H1 (cell line): Measurements from ENCODE around the gene S100A16. TPM values are rescaled to one million over a fixed set of nuclear protein-coding genes. Genes with fewer than 3 reads are reported as not detected.

ENCODE experiments used
- CTCF ChIA-PET: fragments of 300-600 bp; sonication (Branson Sonifier 250); formaldehyde crosslinking; loops from one replicate; lab custom pipeline; 2021; ENCODE audit not compliant: partially characterized antibody; lab: Charles Lee
- POLR2A ChIA-PET: fragments of 300-600 bp; sonication (Branson Sonifier 250); formaldehyde crosslinking; loops from one replicate; lab custom pipeline; 2021; ENCODE audit warnings: inconsistent platforms; ENCODE audit not compliant: partially characterized antibody; lab: Charles Lee
- DNase-seq, 2 experiments: peaks; one replicate each; pipeline versions ENCODE4 v3.0.0 to v3.0.0-alpha.2; 2010 to 2022; ENCODE audit warnings: low spot score in 2 of 2, low read depth in 1 of 2, mixed read lengths in 1 of 2
- FAIRE-seq: peaks from 2 replicates; lab custom pipeline; 2011; peaks lifted over from hg19 to GRCh38; lab: Jason Lieb, UNC
- H2AFZ ChIP-seq: 2 replicates; pipeline ENCODE4 v1.8.1; 2012; ENCODE audit warnings: low read length, inconsistent platforms
- H2AK5ac ChIP-seq: 2 replicates; pipeline ENCODE4 v1.6.1; 2013; ENCODE audit warnings: low read depth, low read length
- H2BK120ac ChIP-seq: replicated peaks from 2 replicates; pipeline ENCODE3; 2013; ENCODE audit warnings: low read depth, low read length, inconsistent platforms
- H2BK12ac ChIP-seq: 2 replicates; pipeline ENCODE4 v1.6.1; 2013; ENCODE audit warnings: low read depth, low read length
- H2BK15ac ChIP-seq: 2 replicates; pipeline ENCODE4 v1.6.1; 2013; ENCODE audit warnings: low read length
- H2BK20ac ChIP-seq: 2 replicates; pipeline ENCODE4 v1.6.1; 2013; ENCODE audit warnings: low read length
- H2BK5ac ChIP-seq: 2 replicates; pipeline ENCODE4 v1.6.1; 2013; ENCODE audit warnings: low read depth, low read length
- H3K14ac ChIP-seq: 2 replicates; pipeline ENCODE4 v1.6.1; 2013; ENCODE audit warnings: inconsistent platforms; ENCODE audit not compliant: insufficient read length
- H3K18ac ChIP-seq: 2 replicates; pipeline ENCODE4 v1.6.1; 2013; ENCODE audit warnings: low read length; ENCODE audit errors: extremely low read depth
- H3K23ac ChIP-seq: 2 replicates; pipeline ENCODE4 v1.6.1; 2013; ENCODE audit warnings: inconsistent platforms; ENCODE audit not compliant: insufficient read length
- H3K23me2 ChIP-seq: 2 replicates; pipeline ENCODE4 v1.6.1; 2013; ENCODE audit warnings: low read depth, low read length
- H3K27ac ChIP-seq: 2 replicates; pipeline ENCODE4 v1.6.1; 2011; ENCODE audit warnings: low read depth, low read length, inconsistent platforms
- H3K27me3 ChIP-seq, 4 experiments: replicated peaks in 1 of 4; 1 replicate in 1 of 4; 2 replicates in 3 of 4; pipeline versions ENCODE4 v1.6.1 to v1.8.1; 2011 to 2013; ENCODE audit warnings: low read length in 3 of 4, mild to moderate bottlenecking in 3 of 4, inconsistent platforms in 2 of 4, mixed read lengths in 2 of 4, moderate library complexity in 1 of 4; ENCODE audit not compliant: control insufficient read depth in 3 of 4, insufficient read depth in 3 of 4; ENCODE audit errors: extremely low read depth in 1 of 4
- H3K36me3 ChIP-seq, 4 experiments: 2 replicates each; pipeline versions ENCODE4 v1.6.1 to v1.8.1; 2011 to 2013; ENCODE audit warnings: mild to moderate bottlenecking in 4 of 4, low read length in 3 of 4, moderate library complexity in 2 of 4, control low read depth in 1 of 4, inconsistent platforms in 1 of 4; ENCODE audit not compliant: insufficient read depth in 4 of 4, control insufficient read depth in 2 of 4
- H3K4ac ChIP-seq: replicated peaks from 2 replicates; pipeline ENCODE3; 2013; ENCODE audit warnings: low read length, low read depth, mixed read lengths, inconsistent platforms; ENCODE audit not compliant: insufficient read length
- H3K4me1 ChIP-seq, 4 experiments: replicated peaks in 1 of 4; 1 replicate in 1 of 4; 2 replicates in 3 of 4; pipeline versions ENCODE4 v1.6.1 to v1.8.1; 2011 to 2013; ENCODE audit warnings: low read length in 3 of 4, inconsistent platforms in 2 of 4, mixed read lengths in 1 of 4; ENCODE audit not compliant: insufficient read depth in 4 of 4, control insufficient read depth in 3 of 4
- H3K4me2 ChIP-seq, 2 experiments: 2 replicates each; pipeline versions ENCODE4 v1.6.1 to v1.8.1; 2011 to 2013; ENCODE audit warnings: low read depth in 2 of 2, low read length in 2 of 2, control low read depth in 1 of 2, inconsistent platforms in 1 of 2, mild to moderate bottlenecking in 1 of 2; ENCODE audit not compliant: insufficient read depth in 1 of 2
- H3K4me3 ChIP-seq, 4 experiments: fragments of 200-600, 300-600 bp in 1 of 4; sonication (generic), shearing (Covaris generic), sonication (Bioruptor Twin) in 1 of 4; 2 replicates each; pipeline versions ENCODE4 v1.5.1 to v1.8.1; 2011 to 2016; ENCODE audit warnings: low read length in 4 of 4, low read depth in 3 of 4, control low read depth in 2 of 4, inconsistent platforms in 2 of 4, mild to moderate bottlenecking in 2 of 4, mixed read lengths in 1 of 4, moderate library complexity in 1 of 4; ENCODE audit not compliant: insufficient read depth in 2 of 4; ENCODE audit errors: extremely low read depth in 1 of 4
- H3K56ac ChIP-seq: replicated peaks from 2 replicates; pipeline ENCODE3; 2013; ENCODE audit warnings: low read depth, mild to moderate bottlenecking, mixed read lengths, low read length, inconsistent platforms; ENCODE audit not compliant: insufficient read length
- H3K79me1 ChIP-seq: 2 replicates; pipeline ENCODE4 v1.6.1; 2013; ENCODE audit warnings: low read depth, low read length, control low read depth
- H3K79me2 ChIP-seq, 2 experiments: 2 replicates each; pipeline versions ENCODE4 v1.6.1 to v1.8.1; 2012 to 2013; ENCODE audit warnings: low read length in 2 of 2, mild to moderate bottlenecking in 2 of 2, inconsistent platforms in 1 of 2; ENCODE audit not compliant: insufficient read depth in 2 of 2, control insufficient read depth in 1 of 2
- H3K9ac ChIP-seq, 4 experiments: replicated peaks in 1 of 4; 1 replicate in 1 of 4; 2 replicates in 3 of 4; pipeline versions ENCODE4 v1.6.1 to v1.8.1; 2011 to 2013; ENCODE audit warnings: low read depth in 3 of 4, low read length in 3 of 4, control low read depth in 2 of 4, mild to moderate bottlenecking in 2 of 4, moderate library complexity in 2 of 4, inconsistent platforms in 1 of 4; ENCODE audit errors: extremely low read depth in 1 of 4
- H3K9me3 ChIP-seq, 2 experiments: 2 replicates each; pipeline versions ENCODE4 v1.6.1 to v1.8.1; 2012 to 2013; ENCODE audit warnings: mild to moderate bottlenecking in 2 of 2, moderate library complexity in 2 of 2, control low read depth in 1 of 2, inconsistent platforms in 1 of 2, low read depth in 1 of 2, low read length in 1 of 2, mixed read lengths in 1 of 2; ENCODE audit not compliant: insufficient read depth in 2 of 2
- H4K20me1 ChIP-seq, 2 experiments: replicated peaks in 1 of 2; 2 replicates each; pipeline versions ENCODE3 to v1.8.1; 2011 to 2013; ENCODE audit warnings: inconsistent platforms in 2 of 2, low read length in 2 of 2, mild to moderate bottlenecking in 1 of 2; ENCODE audit not compliant: insufficient read depth in 2 of 2, control insufficient read depth in 1 of 2
- H4K5ac ChIP-seq: 2 replicates; pipeline ENCODE4 v1.6.1; 2013; ENCODE audit warnings: low read length, low read depth, mixed read lengths, inconsistent platforms; ENCODE audit not compliant: insufficient read length
- H4K8ac ChIP-seq: 2 replicates; pipeline ENCODE4 v1.8.0; 2013; ENCODE audit warnings: mild to moderate bottlenecking, moderate library complexity, low read length, inconsistent platforms; ENCODE audit not compliant: insufficient read depth; ENCODE audit errors: extremely low read depth
- H4K91ac ChIP-seq: replicated peaks from 2 replicates; pipeline ENCODE3; 2013; ENCODE audit warnings: low read length, mixed read lengths, inconsistent platforms; ENCODE audit not compliant: insufficient read length
- FOSL1 ChIP-seq: IDR thresholded peaks from 2 replicates; pipeline ENCODE4 v1.6.1; 2011; ENCODE audit warnings: mild to moderate bottlenecking, low read depth, low read length, moderate library complexity; ENCODE audit not compliant: insufficient read depth
- GTF2F1 ChIP-seq: IDR thresholded peaks from 2 replicates; pipeline ENCODE4 v1.6.1; 2012; ENCODE audit warnings: low read depth, low read length, improper control_type of control experiment, borderline replicate concordance
- HDAC2 ChIP-seq, 2 experiments: fragments of 300-600 bp in 1 of 2; sonication (generic) in 1 of 2; IDR thresholded peaks; 2 replicates each; pipeline ENCODE4 v1.6.1; 2011 to 2012; ENCODE audit warnings: low read depth in 2 of 2, low read length in 2 of 2, mild to moderate bottlenecking in 2 of 2, moderate library complexity in 2 of 2, borderline replicate concordance in 1 of 2, inconsistent platforms in 1 of 2
- MAFK ChIP-seq: IDR thresholded peaks from 2 replicates; pipeline ENCODE4 v1.6.1; 2012; ENCODE audit warnings: low read depth, mild to moderate bottlenecking, improper control_type of control experiment, low read length
- NRF1 ChIP-seq: IDR thresholded peaks from 2 replicates; pipeline ENCODE4 v1.6.1; 2011; ENCODE audit warnings: mild to moderate bottlenecking, low read depth, low read length, improper control_type of control experiment
- POLR2A ChIP-seq, 2 experiments: IDR thresholded peaks; 1 replicate in 1 of 2; 2 replicates in 1 of 2; pipeline ENCODE4 v1.6.1; 2011; ENCODE audit warnings: low read depth in 2 of 2, low read length in 2 of 2, mild to moderate bottlenecking in 2 of 2; ENCODE audit errors: control extremely low read depth in 1 of 2
- SIRT6 ChIP-seq: IDR thresholded peaks from one replicate; pipeline ENCODE4 v1.7.1; 2012; ENCODE audit warnings: low read length, inconsistent platforms
- SRF ChIP-seq: IDR thresholded peaks from 2 replicates; pipeline ENCODE4 v1.6.1; 2011; ENCODE audit warnings: mild to moderate bottlenecking, low read depth, low read length, moderate library complexity
- TAF7 ChIP-seq: optimal IDR thresholded peaks from 2 replicates; pipeline ENCODE3; 2011; ENCODE audit warnings: low read depth, mild to moderate bottlenecking, inconsistent platforms, low read length, moderate library complexity, borderline replicate concordance
- TEAD4 ChIP-seq: IDR thresholded peaks from 2 replicates; pipeline ENCODE4 v1.6.1; 2012; ENCODE audit warnings: low read depth, low read length, inconsistent platforms, mixed read lengths
- WGBS, 2 experiments: shearing (Covaris generic) in 1 of 2; methylation state at CpG; one replicate each; pipeline versions ENCODE4 v1.1.6 to v1.1.7; 2013 to 2015; ENCODE audit warnings: low lambda C conversion rate in 2 of 2, mixed read lengths in 2 of 2, inconsistent platforms in 1 of 2, low coverage in 1 of 2, missing lambda C conversion rate in 1 of 2; ENCODE audit not compliant: insufficient replicate concordance in 2 of 2, insufficient coverage in 1 of 2, insufficient read length in 1 of 2; ENCODE audit errors: extremely low coverage in 1 of 2, missing lambda C conversion rate in 1 of 2; 5-methylcytosine and 5-hydroxymethylcytosine counted together
- polyA plus RNA-seq, 7 experiments: library from polyadenylated mRNA; depleted of rRNA in 3 of 7; stranded (reverse) in 5 of 7; unstranded in 2 of 7; fragments of >200 nt in 5 of 7; fragments of 200-250 nt in 2 of 7; gene quantifications; 1 replicate in 5 of 7; 2 replicates in 1 of 7; 4 replicates in 1 of 7; pipeline versions ENCODE4 v1.2.1 to v1.2.3, GENCODE V29; 2011 to 2013; ENCODE audit warnings: missing spikeins in 2 of 7, mixed read lengths in 2 of 7
- total RNA-seq: library from RNA; stranded (reverse); fragmentation: NEBNext Ultra II Directional; extraction: Animal tissue kit (Norgen Biotek cat#: 25700); gene quantifications from 2 replicates; pipeline ENCODE4 v1.2.1, GENCODE V29; 2021
- TF ChIP-seq, protein P1 (sequence below): IDR thresholded peaks from 2 replicates; pipeline ENCODE4 v1.6.1; 2011; ENCODE audit warnings: low read length, improper control_type of control experiment

S100A16 gene
- total and polyA plus RNA-seq, 2 of the 8 experiments (the other 6 are each of a cell fraction or from before 2014, with no cell fraction given) = 14.9 to 61.4 TPM

DNA sequence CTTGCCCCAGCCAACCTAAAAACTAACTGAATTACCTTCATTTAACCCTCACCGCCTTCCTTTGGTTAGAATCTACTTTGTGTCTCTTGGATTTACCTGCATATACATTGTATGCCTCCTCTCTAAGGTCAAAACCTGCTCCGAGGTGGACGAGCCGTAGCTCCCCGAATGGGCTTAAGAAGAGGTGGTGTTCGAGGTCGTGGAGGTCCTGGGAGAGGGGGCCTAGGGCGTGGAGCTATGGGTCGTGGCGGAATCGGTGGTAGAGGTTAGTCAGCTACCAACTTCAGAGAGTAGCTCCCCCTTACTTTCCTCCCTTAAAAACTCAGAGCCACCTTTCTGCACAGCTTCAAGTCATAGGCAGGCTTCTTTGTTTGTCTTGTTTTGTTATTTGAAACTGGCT is 30.2 kb upstream of the S100A16 start:
- Histone ChIP-seq H3K56ac (no peak overlapping the region), H3K14ac (no peak overlapping the region), H3K36me3 (peaks cover 46 to 80% (median 72%) of the 10 kb centered on the region in 4 experiments), H2BK120ac (no peak overlapping the region), H2BK12ac (no peak overlapping the region), H3K4me1 (peaks cover 0 to 3% (median 0%) of the 10 kb centered on the region in 4 experiments; a peak in 1 of 7 replicates), H4K5ac (no peak overlapping the region), H4K8ac (peak overlapping the region; percentile 66; the same call in 1 of the 2 replicates), H2AK5ac (no peak overlapping the region), H2AFZ (no peak overlapping the region), H3K23me2 (no peaks in the 10 kb centered on the region), H4K20me1 (peaks cover 6 to 7% of the 10 kb centered on the region in 2 experiments), H3K23ac (no peak overlapping the region), H3K79me1 (no peaks in the 10 kb centered on the region), H3K9me3 (no peaks in the 10 kb centered on the region), H3K27ac (no peak overlapping the region), H3K4ac (no peak overlapping the region), H3K4me2 (no peak overlapping the region), H3K27me3 (no peaks in the 10 kb centered on the region), H3K9ac (no peak overlapping the region), H2BK15ac (no peak overlapping the region), H4K91ac (no peak overlapping the region), H3K79me2 (peaks cover 0 to 12% of the 10 kb centered on the region in 2 experiments; a peak in 2 of 4 replicates), H3K18ac (no peak overlapping the region), H2BK20ac (no peak overlapping the region), H3K4me3 (no peak overlapping the region), H2BK5ac (no peak overlapping the region)
- FAIRE-seq (no peak), DNase-seq (no peak)
- 98% methylated on average over 11 of the region's 11 CpGs; no CpG with 5 or more reads in 1 of the 2 experiments for WGBS, 2 experiments
- TF ChIP-seq NRF1 (no peak), TAF7 (no peak), POLR2A (IDR thresholded peaks at IDR 0.05; ENCODE audit: control extremely low read depth in 1 of 2, low read depth in 2 of 2, low read length in 2 of 2) (no peak), FOSL1 (no peak), HDAC2 (IDR thresholded peaks at IDR 0.05; ENCODE audit: borderline replicate concordance in 1 of 2, low read depth in 2 of 2, low read length in 2 of 2) (no peak), GTF2F1 (no peak), MAFK (no peak), TEAD4 (no peak), SRF (no peak), SIRT6 (no peak)
- TF ChIP-seq, protein P1, sequence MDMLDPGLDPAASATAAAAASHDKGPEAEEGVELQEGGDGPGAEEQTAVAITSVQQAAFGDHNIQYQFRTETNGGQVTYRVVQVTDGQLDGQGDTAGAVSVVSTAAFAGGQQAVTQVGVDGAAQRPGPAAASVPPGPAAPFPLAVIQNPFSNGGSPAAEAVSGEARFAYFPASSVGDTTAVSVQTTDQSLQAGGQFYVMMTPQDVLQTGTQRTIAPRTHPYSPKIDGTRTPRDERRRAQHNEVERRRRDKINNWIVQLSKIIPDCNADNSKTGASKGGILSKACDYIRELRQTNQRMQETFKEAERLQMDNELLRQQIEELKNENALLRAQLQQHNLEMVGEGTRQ = no peak
- CTCF ChIA-PET = interaction anchor here (0.7 to 1.7 kb wide), 8 partner anchors 9 to 321 kb away, joined by 3 to 4 read pairs (median 3); partner anchors contain the start of genes S100A1 and S100A13
- POLR2A ChIA-PET = interaction anchor here (1.0 to 16.2 kb wide), 9 partner anchors 7 to 132 kb away, joined by 3 to 343 read pairs (median 6); partner anchors contain the start of genes CHTOP, ILF2, S100A1 and S100A13
